HUES64 (cell line): ENCODE measurements around the gene MIS12.

Experiments
- H3K27ac ChIP-seq: 2 replicates; pipeline ENCODE4 v1.7.0; 2013; ENCODE audit warnings: low read depth, low read length, inconsistent platforms
- H3K27me3 ChIP-seq: 2 replicates; pipeline ENCODE4 v1.6.1; 2013; ENCODE audit warnings: mild to moderate bottlenecking, low read length; ENCODE audit not compliant: insufficient read depth
- H3K36me3 ChIP-seq: 2 replicates; pipeline ENCODE4 v1.6.1; 2013; ENCODE audit warnings: mild to moderate bottlenecking, low read length; ENCODE audit not compliant: insufficient read depth
- H3K4me1 ChIP-seq: 2 replicates; pipeline ENCODE4 v1.6.1; 2013; ENCODE audit warnings: mild to moderate bottlenecking, low read length, moderate library complexity; ENCODE audit not compliant: insufficient read depth
- H3K4me3 ChIP-seq: 2 replicates; pipeline ENCODE4 v1.5.1; 2013; ENCODE audit warnings: mild to moderate bottlenecking, low read length, moderate library complexity
- H3K9ac ChIP-seq: 2 replicates; pipeline ENCODE4 v1.6.1; 2013; ENCODE audit warnings: mild to moderate bottlenecking, low read depth, low read length
- H3K9me3 ChIP-seq: 2 replicates; pipeline ENCODE4 v1.6.1; 2013; ENCODE audit warnings: low read depth, low read length; ENCODE audit not compliant: insufficient read depth
- WGBS: fragments of 150-250, 120-280 bp; methylation state at CpG from one replicate; pipeline ENCODE4 v1.1.7; 2013; ENCODE audit warnings: missing lambda C conversion rate; 5-methylcytosine and 5-hydroxymethylcytosine counted together

The MIS12 gene

DNA sequence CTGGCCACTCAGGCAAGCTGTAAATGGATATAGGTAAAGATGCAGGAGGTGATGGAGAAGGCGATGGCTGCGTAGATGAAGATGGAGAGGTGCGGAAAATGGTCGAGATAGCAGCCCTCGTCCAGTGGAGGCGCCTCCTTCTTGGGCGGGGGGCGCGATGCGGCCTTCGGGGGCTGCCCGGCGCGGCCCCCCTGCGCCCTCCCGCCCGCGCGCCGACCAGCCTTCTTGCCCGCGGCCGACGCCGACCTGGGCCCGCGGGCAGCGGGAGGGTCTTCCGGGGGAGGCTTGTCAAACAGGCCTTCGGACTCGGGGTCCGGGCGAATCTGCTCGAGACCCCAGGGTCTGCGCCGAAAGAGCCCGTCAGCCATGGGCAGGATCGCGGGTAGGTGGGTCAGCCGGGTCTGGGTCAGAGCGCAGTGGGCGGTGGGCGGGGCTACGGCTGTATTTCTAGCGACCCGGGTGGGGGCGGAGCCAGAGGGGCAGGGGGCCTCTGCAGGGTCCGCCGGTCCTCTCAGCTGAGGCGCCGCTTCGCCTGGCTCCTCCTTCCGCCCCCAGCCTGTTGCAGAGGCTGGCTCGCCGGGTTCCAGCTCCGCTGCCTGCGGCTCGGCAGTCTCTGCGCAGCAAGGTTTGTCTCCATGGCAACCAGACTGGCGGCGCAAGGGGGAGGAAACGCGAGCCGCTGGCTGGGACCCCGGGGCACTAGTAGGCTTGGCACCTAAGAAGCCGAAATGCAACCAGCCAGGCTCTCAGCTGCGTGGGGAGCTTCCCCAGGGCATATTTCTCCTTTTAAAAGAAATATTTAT is 14.4 kb downstream of the MIS12 start:
- Histone ChIP-seq H3K36me3 (no peaks in the 10 kb centered on the region), H3K9me3 (no peaks in the 10 kb centered on the region), H3K9ac (peak overlapping the region; percentile 44; the same call in 1 of the 2 replicates), H3K27ac (no peak overlapping the region), H3K4me3 (peak overlapping the region; percentile 65), H3K27me3 (peaks cover 42% of the 10 kb centered on the region), H3K4me1 (peaks cover 9% of the 10 kb centered on the region; the same call in 1 of the 2 replicates)
- WGBS: 1% methylated on average over 67 of the region's 67 CpGs

DNA sequence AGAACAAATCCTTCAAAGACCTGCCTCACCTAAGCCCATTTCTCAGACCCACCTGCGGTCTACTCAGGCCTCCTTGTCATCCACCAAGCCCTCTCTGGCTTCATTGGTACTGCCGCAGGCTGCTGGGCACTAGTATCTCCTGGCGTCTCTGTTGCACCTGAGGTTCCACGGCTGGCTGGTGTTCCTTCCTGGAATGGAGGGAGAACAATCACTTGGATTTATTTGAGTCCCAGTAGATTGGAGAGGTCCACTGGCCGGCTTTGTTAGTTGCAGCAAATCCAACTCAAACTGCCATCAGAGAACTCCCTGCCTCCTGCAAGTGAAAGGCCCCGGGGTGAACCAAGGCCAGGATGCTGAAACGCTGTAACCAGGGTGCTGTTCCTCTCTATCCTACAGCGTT is 15.3 kb downstream of the MIS12 start:
- Histone ChIP-seq H3K36me3 (no peaks in the 10 kb centered on the region), H3K27me3 (peaks cover 39% of the 10 kb centered on the region), H3K9me3 (no peaks in the 10 kb centered on the region), H3K4me3 (no peak overlapping the region; the same call in 1 of the 2 replicates), H3K4me1 (peaks cover 9% of the 10 kb centered on the region; the same call in 1 of the 2 replicates), H3K27ac (no peak overlapping the region), H3K9ac (no peak overlapping the region)
- WGBS: 89% methylated on average over 8 of the region's 8 CpGs

DNA sequence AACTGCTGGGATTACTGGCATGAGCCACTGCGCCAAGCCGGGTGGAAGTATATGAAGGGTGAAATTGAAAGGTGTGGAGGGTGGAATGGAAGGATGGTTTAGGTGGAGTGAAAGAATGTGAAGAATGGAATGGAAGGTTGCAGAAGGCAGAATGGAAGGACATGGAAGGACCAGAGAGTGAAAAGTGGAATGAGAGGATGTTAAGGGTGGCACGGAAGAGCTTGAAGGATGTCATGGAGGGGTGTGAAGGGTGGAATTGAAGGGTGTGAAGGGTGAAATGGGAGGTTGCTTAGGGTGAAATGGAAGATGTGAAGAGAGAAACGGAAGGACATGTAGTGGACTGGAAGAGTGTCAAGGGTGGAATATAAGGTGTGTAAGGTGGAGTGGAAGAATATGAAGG is 16.2 kb downstream of the MIS12 start:
- Histone ChIP-seq H3K9me3 (no peaks in the 10 kb centered on the region), H3K36me3 (no peaks in the 10 kb centered on the region), H3K4me3 (no peak overlapping the region), H3K9ac (no peak overlapping the region), H3K4me1 (peaks cover 9% of the 10 kb centered on the region; the same call in 1 of the 2 replicates), H3K27ac (no peak overlapping the region), H3K27me3 (peaks cover 39% of the 10 kb centered on the region)
- 91% methylated on average over 4 of the region's 4 CpGs for WGBS

DNA sequence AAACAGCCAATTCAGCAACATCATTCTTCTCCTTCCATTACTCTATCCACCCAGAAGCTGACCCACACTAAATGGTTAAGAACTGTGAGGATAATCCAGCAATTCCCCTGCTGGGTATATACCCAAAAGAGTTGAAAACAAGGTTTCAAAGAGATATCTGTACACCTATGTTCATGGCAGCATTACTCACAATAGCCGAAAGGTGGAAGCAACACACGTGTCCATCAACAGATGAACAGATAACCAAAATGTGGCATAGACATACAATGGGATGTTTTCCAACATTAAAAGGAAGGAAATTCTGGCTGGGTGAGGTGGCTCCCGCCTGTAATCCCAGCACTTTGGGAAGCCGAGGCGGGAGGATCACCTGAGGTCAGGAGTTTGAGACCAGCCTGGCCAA is 19.9 kb downstream of the MIS12 start:
- Histone ChIP-seq H3K27me3 (peaks cover 16% of the 10 kb centered on the region), H3K9ac (no peak overlapping the region), H3K36me3 (no peaks in the 10 kb centered on the region), H3K27ac (no peak overlapping the region), H3K9me3 (no peaks in the 10 kb centered on the region), H3K4me3 (no peak overlapping the region), H3K4me1 (peaks cover 4% of the 10 kb centered on the region; the same call in 1 of the 2 replicates)
- 86% methylated on average over 5 of the region's 5 CpGs for WGBS

DNA sequence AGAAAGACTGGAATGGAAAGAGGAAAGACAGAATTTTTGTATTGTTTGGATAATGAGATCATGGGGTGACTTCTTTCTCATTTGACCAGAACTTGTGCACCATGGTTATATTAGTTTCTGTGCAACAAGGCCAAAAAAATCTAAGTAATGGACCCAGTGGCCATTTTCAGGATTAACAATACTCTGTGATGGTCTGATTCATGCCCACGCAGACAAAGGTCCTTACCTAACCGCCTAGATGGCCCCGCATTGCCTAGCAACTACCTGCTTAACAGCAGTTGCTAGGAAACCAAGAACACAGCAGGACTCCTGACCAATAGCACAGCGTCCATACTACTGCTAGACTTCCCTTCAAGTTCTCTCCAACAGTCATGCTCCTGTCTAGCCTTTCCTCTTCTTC is 22.4 kb downstream of the MIS12 start:
- Histone ChIP-seq H3K27me3 (no peaks in the 10 kb centered on the region), H3K36me3 (no peaks in the 10 kb centered on the region), H3K9ac (no peak overlapping the region), H3K27ac (no peak overlapping the region), H3K4me1 (no peaks in the 10 kb centered on the region), H3K4me3 (no peak overlapping the region), H3K9me3 (no peaks in the 10 kb centered on the region)
- 35% methylated on average over 4 of the region's 4 CpGs for WGBS

DNA sequence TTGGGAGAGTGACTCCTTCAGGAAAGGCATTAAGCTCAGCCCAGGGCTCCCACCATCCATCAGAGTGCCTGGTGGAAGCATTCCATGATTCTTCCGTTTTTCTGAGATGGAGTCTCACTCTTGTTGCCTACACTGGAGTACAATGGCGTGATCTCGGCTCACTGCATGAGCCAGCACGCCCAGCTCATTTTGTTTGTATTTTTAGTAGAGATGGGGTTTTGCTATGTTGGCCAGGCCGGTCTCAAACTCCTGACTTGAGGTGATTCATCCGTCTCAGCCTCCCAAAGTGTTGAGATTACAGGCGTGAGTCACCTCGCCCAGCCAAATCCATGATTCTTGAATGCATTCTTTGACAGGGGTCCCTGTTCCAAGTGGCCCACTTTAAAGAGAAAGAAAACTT is 23.1 kb downstream of the MIS12 start:
- no peaks in the 10 kb centered on the region for H3K4me1 ChIP-seq
- no peak overlapping the region for H3K9ac ChIP-seq
- no peaks in the 10 kb centered on the region for H3K27me3 ChIP-seq
- no peaks in the 10 kb centered on the region for H3K36me3 ChIP-seq
- H3K27ac ChIP-seq: no peak overlapping the region
- H3K9me3 ChIP-seq: no peaks in the 10 kb centered on the region
- 88% methylated on average over 8 of the region's 8 CpGs for WGBS
- no peak overlapping the region for H3K4me3 ChIP-seq

DNA sequence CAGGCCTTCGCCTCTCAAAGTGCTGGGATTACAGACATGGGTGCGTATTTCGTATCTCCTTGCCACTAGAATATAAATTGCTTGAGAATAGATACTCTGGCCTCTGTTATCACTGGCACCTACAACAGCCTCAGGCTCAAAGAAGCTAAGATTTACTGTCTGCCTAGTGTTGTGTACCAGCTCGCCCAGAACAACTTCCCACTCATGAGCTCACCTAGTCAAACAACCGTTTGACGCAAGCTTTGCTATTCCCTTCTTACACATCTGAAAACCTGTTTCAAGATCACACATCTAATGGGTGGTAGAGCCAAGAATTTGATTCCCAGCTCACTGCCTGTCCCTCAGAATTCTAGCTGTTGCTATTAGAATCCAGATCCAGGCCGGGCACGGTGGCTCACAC is 24.4 kb downstream of the MIS12 start:
- Histone ChIP-seq H3K27ac (no peak overlapping the region), H3K9ac (no peak overlapping the region), H3K36me3 (no peaks in the 10 kb centered on the region), H3K4me1 (no peaks in the 10 kb centered on the region), H3K9me3 (no peaks in the 10 kb centered on the region), H3K4me3 (no peak overlapping the region), H3K27me3 (no peaks in the 10 kb centered on the region)
- WGBS: 94% methylated on average over 8 of the region's 8 CpGs

DNA sequence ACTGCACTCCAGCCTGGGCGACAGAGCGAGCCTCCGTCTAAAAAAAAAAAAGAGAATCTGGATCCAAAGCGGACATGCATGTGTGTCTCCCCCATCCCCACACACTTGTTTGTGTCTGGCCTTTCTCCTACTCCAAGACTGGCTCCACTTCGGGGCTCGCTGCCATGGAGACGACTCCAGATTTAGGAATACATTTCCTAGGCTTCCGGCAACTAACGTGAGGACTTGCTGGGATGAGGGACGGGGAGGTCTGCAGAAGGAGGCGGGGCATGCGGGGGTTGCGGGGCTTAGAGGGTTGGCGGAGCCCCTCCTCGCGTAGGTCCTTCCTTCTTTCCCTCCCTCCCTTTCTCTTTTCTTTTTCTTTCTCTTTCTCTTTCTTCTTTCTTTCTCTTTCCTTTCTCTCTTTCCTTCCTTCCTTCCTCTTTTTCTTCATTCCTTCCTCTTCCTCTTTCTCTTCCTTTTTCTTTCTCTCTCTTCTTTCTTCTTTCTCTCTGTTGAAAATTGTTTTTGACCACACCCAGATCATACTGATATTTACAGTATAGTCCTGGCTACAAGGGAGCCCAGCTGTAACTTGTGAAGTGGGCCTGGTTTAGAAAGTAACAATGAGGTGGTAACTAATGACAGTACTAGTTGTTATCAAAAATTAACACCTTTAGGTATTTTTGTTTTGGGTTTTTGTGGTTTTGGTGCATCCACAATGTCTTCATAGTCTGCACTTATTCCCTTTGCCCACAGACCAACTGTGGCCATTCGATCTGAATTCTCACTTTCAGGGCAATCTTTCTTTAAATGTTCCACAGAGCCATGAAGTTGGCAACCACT is 25.2 kb downstream of the MIS12 start:
- H3K36me3 ChIP-seq: no peaks in the 10 kb centered on the region
- WGBS: 71% methylated on average over 17 of the region's 17 CpGs

DNA sequence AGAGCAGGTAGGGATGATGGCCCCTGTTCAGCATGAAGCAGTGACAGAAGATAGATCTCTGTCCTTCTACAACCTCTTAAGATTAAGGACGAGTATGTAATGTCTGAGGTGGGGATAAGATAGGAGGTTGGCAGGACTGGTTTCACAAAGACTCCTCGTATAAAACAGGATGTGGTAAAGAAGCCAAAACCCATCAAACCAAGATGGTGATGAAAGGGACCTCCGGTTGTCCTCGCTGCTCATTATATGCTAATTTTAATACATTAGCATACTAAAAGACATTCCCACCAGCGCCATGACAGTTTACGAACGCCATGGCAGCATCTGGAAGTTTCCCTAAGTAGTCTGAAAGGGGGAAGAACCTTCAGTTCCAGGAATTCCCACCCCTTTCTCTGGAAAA is 27.3 kb downstream of the MIS12 start:
- WGBS: 78% methylated on average over 7 of the region's 7 CpGs
- Histone ChIP-seq H3K4me3 (no peak overlapping the region), H3K36me3 (no peaks in the 10 kb centered on the region), H3K27me3 (no peaks in the 10 kb centered on the region), H3K9me3 (no peaks in the 10 kb centered on the region), H3K4me1 (no peaks in the 10 kb centered on the region; the same call in 1 of the 2 replicates), H3K9ac (no peak overlapping the region), H3K27ac (no peak overlapping the region)

More for the DNA sequence above, 25.2 kb downstream of the MIS12 start:
- no peak overlapping the region for H3K9ac ChIP-seq
- no peaks in the 10 kb centered on the region for H3K9me3 ChIP-seq
- H3K27me3 ChIP-seq: no peaks in the 10 kb centered on the region
- H3K4me1 ChIP-seq: no peaks in the 10 kb centered on the region; the same call in 1 of the 2 replicates
- H3K27ac ChIP-seq: no peak overlapping the region
- no peak overlapping the region for H3K4me3 ChIP-seq

DNA sequence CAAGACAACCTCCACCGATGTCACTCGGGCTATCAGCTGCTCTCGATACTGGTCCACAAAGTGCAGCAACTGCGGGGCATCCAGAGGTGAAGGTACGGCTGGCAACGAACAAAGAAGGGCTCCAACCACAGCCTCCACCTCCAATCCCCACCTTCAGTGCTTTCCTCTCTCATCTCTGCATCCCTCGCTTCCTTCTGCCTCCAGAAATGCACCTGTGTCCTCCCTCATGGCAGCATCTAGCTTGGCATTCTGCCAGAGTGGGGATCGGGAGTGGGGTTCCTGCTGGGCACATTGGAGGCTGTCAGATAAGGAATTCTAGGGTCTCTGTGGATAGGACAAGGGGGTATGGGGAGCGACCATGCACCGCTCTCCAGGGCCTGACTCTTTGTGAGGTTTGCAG is 28.6 kb downstream of the MIS12 start:
- Histone ChIP-seq H3K36me3 (no peaks in the 10 kb centered on the region), H3K4me1 (no peaks in the 10 kb centered on the region; the same call in 1 of the 2 replicates)
- 95% methylated on average over 8 of the region's 10 CpGs for WGBS

DNA sequence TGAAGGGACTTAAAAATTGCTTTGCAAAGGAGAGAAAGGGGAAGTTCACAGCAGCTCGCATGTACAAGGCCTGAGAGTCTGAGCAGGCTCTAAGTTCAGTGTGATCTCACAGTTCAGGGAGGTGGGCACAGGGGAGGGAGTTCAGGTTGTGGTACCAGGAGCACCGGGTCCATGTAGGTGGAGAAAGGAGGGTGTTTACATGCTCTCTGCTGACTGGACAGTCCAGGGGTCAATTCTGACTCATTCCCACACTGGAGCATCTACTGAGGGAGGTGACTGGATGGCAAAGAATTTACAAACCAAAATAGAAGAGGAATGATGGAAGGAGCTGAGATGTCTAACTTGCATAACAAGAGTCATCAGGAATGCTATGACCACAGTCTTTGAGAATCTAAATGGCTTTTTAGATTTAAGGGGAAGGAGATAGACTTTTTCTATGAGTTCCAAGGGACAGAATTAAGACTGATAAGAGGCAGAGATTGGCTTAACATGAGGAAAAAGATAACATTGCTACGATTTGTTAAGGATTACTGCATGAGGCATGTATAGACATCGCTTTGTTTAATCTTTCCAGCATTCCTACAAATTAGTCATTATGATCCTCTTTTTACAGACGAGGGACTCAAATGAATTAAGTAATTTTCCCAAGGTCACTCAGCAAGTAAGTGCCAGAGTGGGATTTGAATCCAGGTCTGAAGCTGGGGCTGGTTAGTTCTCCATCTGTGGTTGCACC is 29.9 kb downstream of the MIS12 start:
- Histone ChIP-seq H3K36me3 (no peaks in the 10 kb centered on the region), H3K27ac (no peak overlapping the region), H3K27me3 (no peaks in the 10 kb centered on the region), H3K4me1 (no peaks in the 10 kb centered on the region; the same call in 1 of the 2 replicates), H3K9me3 (no peaks in the 10 kb centered on the region), H3K4me3 (no peak overlapping the region), H3K9ac (no peak overlapping the region)
- WGBS: 78% methylated on average over 5 of the region's 5 CpGs

More for the DNA sequence above, 28.6 kb downstream of the MIS12 start:
- H3K9ac ChIP-seq: no peak overlapping the region
- no peak overlapping the region for H3K27ac ChIP-seq
- no peaks in the 10 kb centered on the region for H3K9me3 ChIP-seq
- H3K27me3 ChIP-seq: no peaks in the 10 kb centered on the region
- H3K4me3 ChIP-seq: no peak overlapping the region
